ENCODE measurements around the gene ZNF672.

- TF ChIP-seq CTCF (IDR thresholded peaks at IDR 0.05) = no peak
- TF ChIP-seq POLR2A (IDR thresholded peaks at IDR 0.05) = no peak
These were observed 11.6 kb downstream of the ZNF672 start for GRCh38 chr1:248849637-248850036.

All from uterus (tissue), 2 donors.